Sigmoid colon (tissue), 7 donors: ENCODE measurements around the gene TMEM240. TPM values are rescaled to one million over a fixed set of nuclear protein-coding genes. Genes with fewer than 3 reads are reported as not detected.
A peak's percentile ranks its signal among the peaks of the same experiment; 100 is the strongest.
"Not testable (repeated sequence)": the region's sequence is repeated elsewhere in the genome, so short reads cannot be mapped to it uniquely, and the experiment has no call there.

Experiments used
- DNase-seq: peaks from one replicate; pipeline ENCODE4 v3.0.0-alpha.2; 2019
- H3K27ac ChIP-seq, 4 donors: fragments of 200-600 bp; sonication (generic); one replicate each; pipeline ENCODE4 v1.5.1; 2016 to 2019; ENCODE audit warnings: mild to moderate bottlenecking in 1 of 4
- H3K27me3 ChIP-seq, 3 donors: fragments of 200-600 bp; sonication (generic); one replicate each; pipeline ENCODE4 v1.5.1; 2019; ENCODE audit warnings: mild to moderate bottlenecking in 1 of 3
- H3K36me3 ChIP-seq, 4 donors: fragments of 200-600 bp; sonication (generic); one replicate each; pipeline ENCODE4 v1.5.1; 2016 to 2019
- H3K4me1 ChIP-seq, 4 donors: fragments of 200-600 bp; sonication (generic); one replicate each; pipeline ENCODE4 v1.5.1; 2017 to 2019
- H3K4me3 ChIP-seq, 4 donors: fragments of 200-600 bp; sonication (generic); one replicate each; pipeline ENCODE4 v1.5.1; 2017 to 2019; ENCODE audit warnings: mild to moderate bottlenecking in 2 of 4, moderate library complexity in 1 of 4
- H3K9me3 ChIP-seq, 4 donors: fragments of 200-600 bp in 3 of 4; sonication (generic) in 3 of 4; one replicate each; pipeline versions ENCODE4 v1.5.1 to v1.6.1; 2013 to 2019
- CTCF ChIP-seq, 4 experiments: fragments of 450-650 bp in 3 of 4; fragments of 200-600 bp in 1 of 4; IDR thresholded peaks; one replicate each; pipeline ENCODE4 v1.5.1; 2016 to 2019; ENCODE audit warnings: antibody characterized with exemption in 4 of 4, mild to moderate bottlenecking in 3 of 4, moderate library complexity in 2 of 4
- EP300 ChIP-seq, 4 donors: sonication (generic); formaldehyde crosslinking; IDR thresholded peaks; one replicate each; pipeline ENCODE4 v1.6.1; 2017; ENCODE audit warnings: antibody characterized with exemption in 4 of 4
- POLR2A ChIP-seq, 2 donors: fragments of 450-650 bp; IDR thresholded peaks; one replicate each; pipeline ENCODE4 v1.6.1; 2016; ENCODE audit warnings: antibody characterized with exemption in 2 of 2, mild to moderate bottlenecking in 2 of 2, moderate library complexity in 2 of 2
- POLR2AphosphoS5 ChIP-seq, 4 donors: sonication (generic); formaldehyde crosslinking; IDR thresholded peaks; one replicate each; pipeline ENCODE4 v1.6.1; 2017; ENCODE audit warnings: antibody characterized with exemption in 4 of 4
- WGBS, 2 donors: extraction: QIAGEN DNeasy Blood & Tissue Kit; methylation state at CpG; one replicate each; pipeline ENCODE4 v1.1.7; 2013; 5-methylcytosine and 5-hydroxymethylcytosine counted together
- intact Hi-C: fragments of 100-400 bp; cut with DNase I; formaldehyde crosslinking; loops from one replicate; pipeline ENCODE4 v1.15.1; 2023
- polyA plus RNA-seq, 3 donors: library from polyadenylated mRNA; stranded (reverse); fragments of 200-250 nt; gene quantifications; one replicate each; pipeline ENCODE4 v1.2.3, GENCODE V29; 2013
- total RNA-seq, 4 donors: library from RNA; depleted of rRNA; stranded (reverse); fragments of >200 nt; gene quantifications; one replicate each; pipeline ENCODE4 v1.1.0, GENCODE V29; 2016
- donor health status: healthy with polysubstance abuse.
- donor health status: Bipolar disorder and iron deficiency.
- donor health status: healthy.

The TMEM240 gene
- total and polyA plus RNA-seq, 7 donors = 3.7 to 35.2 (median 15.8) TPM; not detected in 1

- peak overlapping the region; percentile 66 to 81 (median 78) for H3K27ac ChIP-seq
- 14 to 15% methylated on average over 16 to 17 of the region's 22 CpGs for WGBS, 2 donors
- DNase-seq, H3K36me3 ChIP-seq, intact Hi-C loops, H3K27me3 ChIP-seq, H3K9me3 ChIP-seq: not testable (repeated sequence)
- H3K4me1 ChIP-seq = peaks cover 0 to 14% (median 6%) of the 10 kb centered on the region in 4 donors
- peak overlapping the region in 3 of 4 donors; percentile 10 to 14 (median 13) for H3K4me3 ChIP-seq
- TF ChIP-seq CTCF (IDR thresholded peaks at IDR 0.05) = peak in 3 of 4 experiments; percentile 36 to 57 (median 53)
Measured at GRCh38 chr1:1505366-1505798, 35.0 kb downstream of the TMEM240 start.

DNA sequence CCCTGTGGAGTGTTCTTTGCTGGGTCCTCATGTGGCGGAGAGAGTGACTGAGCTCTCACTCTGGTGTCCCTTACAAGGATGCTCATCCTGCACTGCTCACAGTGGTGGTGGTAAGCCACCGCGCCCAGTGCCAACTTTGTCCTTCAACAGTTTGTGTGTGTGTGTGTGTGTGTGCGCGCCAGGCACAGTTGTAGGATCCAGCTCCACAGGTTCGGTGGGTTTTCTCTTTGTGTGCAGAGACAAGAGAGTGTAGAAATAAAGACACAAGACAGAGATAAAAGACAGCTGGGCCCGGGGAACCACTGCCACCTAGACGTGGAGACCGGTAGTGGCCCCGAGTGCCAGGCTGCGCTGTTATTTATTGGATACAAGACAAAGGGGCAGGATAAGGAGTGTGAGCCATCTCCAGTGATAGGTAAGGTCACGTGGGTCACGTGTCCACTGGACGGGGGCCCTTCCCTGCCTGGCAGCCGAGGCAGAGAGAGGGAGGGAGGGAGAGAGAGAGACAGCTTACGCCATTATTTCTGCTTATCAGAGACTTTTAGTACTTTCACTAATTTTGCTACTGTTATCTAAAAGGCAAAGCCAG is 35.6 kb downstream of the TMEM240 start:
- H3K27ac ChIP-seq = peak overlapping the region; percentile 66 to 81 (median 78)
- peak overlapping the region in 3 of 4 donors; percentile 10 to 14 (median 13) for H3K4me3 ChIP-seq
- peak; percentile 88 for DNase-seq
- H3K9me3 ChIP-seq, H3K36me3 ChIP-seq, H3K27me3 ChIP-seq, intact Hi-C loops: not testable (repeated sequence)
- TF ChIP-seq POLR2AphosphoS5 (IDR thresholded peaks at IDR 0.05) = peak in 1 of 4 donors; percentile 17
- TF ChIP-seq CTCF (IDR thresholded peaks at IDR 0.05) = peak; percentile 59 to 75 (median 66)
- 10 to 29% methylated on average over 16 of the region's 16 CpGs for WGBS, 2 donors
- peaks cover 0 to 14% (median 6%) of the 10 kb centered on the region in 4 donors for H3K4me1 ChIP-seq

- H3K27me3 ChIP-seq, H3K4me1 ChIP-seq, H3K9me3 ChIP-seq, H3K4me3 ChIP-seq, DNase-seq, intact Hi-C loops, H3K27ac ChIP-seq: not testable (repeated sequence)
- H3K36me3 ChIP-seq = peaks cover 8 to 51% (median 13%) of the 10 kb centered on the region in 4 donors
- WGBS, 2 donors = 93 to 94% methylated on average over 17 to 18 of the region's 18 CpGs
Measured at GRCh38 chr1:1495461-1495975, 44.9 kb downstream of the TMEM240 start.

DNA sequence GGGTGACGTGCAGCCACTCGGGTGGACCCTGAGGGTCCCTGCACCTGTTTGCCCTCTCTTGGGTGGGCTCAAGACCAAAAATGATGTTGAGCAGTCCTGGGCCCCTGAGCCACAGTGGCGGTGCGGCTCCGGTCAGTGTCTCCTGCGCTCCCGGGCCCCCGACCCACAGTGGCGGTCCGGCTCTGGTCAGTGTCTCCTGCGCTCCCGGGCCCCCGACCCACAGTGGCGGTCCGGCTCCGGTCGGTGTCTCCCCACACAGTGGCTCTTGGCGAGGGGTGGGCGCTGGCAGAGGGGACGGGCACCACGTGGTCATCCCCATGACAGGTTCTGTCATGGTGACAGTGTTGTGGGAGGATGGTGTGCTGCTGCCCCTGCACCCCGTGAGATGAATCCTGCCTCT is 46.1 kb downstream of the TMEM240 start:
- H3K4me1 ChIP-seq, H3K27me3 ChIP-seq, DNase-seq, H3K27ac ChIP-seq, H3K9me3 ChIP-seq, intact Hi-C loops, H3K4me3 ChIP-seq: not testable (repeated sequence)
- peaks cover 19 to 63% (median 23%) of the 10 kb centered on the region in 4 donors for H3K36me3 ChIP-seq
- 98% methylated on average over 22 of the region's 22 CpGs for WGBS, 2 donors

DNA sequence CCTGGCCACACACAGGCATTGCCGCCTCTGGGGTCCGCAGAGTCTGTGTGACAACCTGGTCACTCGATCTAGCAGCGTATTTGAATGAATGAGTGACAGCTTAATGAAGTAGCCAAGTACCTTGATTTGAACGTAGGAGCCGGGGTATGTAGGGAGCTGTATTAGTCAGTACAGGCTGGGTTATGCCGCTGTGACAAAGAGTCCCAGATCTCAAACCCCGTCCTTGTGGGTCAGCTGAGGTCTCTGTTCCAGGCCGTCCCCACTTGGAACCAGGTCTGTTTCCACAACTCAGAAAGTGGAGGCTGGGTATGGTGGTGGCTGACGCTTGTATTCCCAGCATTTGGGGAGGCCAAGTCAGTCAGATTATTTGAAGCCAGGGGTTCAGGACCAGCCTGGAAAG is 48.8 kb downstream of the TMEM240 start:
- Histone ChIP-seq H3K4me1 (no peaks in the 10 kb centered on the region), H3K27me3 (no peaks in the 10 kb centered on the region), H3K36me3 (peaks cover 25 to 89% (median 36%) of the 10 kb centered on the region in 4 donors), H3K27ac (no peak overlapping the region), H3K9me3 (no peaks in the 10 kb centered on the region), H3K4me3 (no peak overlapping the region)
- 98 to 99% methylated on average over 10 of the region's 10 CpGs for WGBS, 2 donors
- intact Hi-C loops = no loop called here
- TF ChIP-seq CTCF (IDR thresholded peaks at IDR 0.05) (no peak), POLR2A (IDR thresholded peaks at IDR 0.05) (no peak), POLR2AphosphoS5 (IDR thresholded peaks at IDR 0.05) (no peak), EP300 (IDR thresholded peaks at IDR 0.05) (no peak)
- DNase-seq = no peak
